Esophagus muscularis mucosa (tissue), 3 donors: ENCODE data around the gene ADAMTS2.

Experiments used
- EP300 ChIP-seq: sonication (generic); formaldehyde crosslinking; IDR thresholded peaks from one replicate; pipeline ENCODE4 v1.6.1; 2017; ENCODE audit warnings: antibody characterized with exemption
- TF ChIP-seq, protein P1 (sequence below), 3 experiments: fragments of 200-600 bp in 2 of 3; fragments of 450-650 bp in 1 of 3; sonication (generic) in 2 of 3; IDR thresholded peaks; one replicate each; pipeline ENCODE4 v1.5.1; 2017 to 2019; ENCODE audit warnings: antibody characterized with exemption in 3 of 3, mild to moderate bottlenecking in 2 of 3, moderate library complexity in 1 of 3

DNA sequence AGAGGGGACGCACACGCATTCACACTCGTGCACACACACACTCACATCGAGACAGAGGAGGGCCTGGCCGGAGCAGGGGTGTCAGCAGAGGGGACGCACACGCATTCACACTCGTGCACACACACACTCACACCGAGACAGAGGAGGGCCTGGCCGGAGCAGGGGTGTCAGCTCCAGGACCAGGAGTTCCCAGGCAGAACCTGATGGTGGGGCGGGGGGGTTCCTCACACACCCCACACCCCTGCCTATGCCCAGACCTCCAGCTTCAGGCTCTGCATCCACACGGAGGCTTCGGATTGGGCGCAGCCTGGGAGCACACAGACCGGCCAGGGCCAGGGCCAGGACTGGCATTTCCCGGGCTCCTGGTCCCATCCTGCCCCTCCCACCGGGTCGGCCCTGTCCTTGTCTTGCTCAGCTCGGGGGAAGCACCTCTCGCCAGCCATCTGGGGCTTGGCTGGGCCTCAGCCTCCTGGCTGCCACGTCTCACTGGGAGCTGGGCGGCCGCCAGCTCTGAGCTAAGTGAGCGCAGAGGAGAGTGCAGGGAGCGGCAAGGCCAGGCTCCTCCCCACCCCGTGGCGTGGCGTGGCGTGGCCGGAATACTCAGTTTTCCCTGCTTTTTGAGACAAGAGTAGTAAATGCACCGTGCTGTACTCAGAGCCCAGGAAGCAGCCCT, 31.3 kb downstream of the ADAMTS2 start:
- TF ChIP-seq, protein P1, sequence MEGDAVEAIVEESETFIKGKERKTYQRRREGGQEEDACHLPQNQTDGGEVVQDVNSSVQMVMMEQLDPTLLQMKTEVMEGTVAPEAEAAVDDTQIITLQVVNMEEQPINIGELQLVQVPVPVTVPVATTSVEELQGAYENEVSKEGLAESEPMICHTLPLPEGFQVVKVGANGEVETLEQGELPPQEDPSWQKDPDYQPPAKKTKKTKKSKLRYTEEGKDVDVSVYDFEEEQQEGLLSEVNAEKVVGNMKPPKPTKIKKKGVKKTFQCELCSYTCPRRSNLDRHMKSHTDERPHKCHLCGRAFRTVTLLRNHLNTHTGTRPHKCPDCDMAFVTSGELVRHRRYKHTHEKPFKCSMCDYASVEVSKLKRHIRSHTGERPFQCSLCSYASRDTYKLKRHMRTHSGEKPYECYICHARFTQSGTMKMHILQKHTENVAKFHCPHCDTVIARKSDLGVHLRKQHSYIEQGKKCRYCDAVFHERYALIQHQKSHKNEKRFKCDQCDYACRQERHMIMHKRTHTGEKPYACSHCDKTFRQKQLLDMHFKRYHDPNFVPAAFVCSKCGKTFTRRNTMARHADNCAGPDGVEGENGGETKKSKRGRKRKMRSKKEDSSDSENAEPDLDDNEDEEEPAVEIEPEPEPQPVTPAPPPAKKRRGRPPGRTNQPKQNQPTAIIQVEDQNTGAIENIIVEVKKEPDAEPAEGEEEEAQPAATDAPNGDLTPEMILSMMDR (IDR thresholded peaks at IDR 0.05) = no peak
- TF ChIP-seq EP300 = no peak
